ENCODE measurements around the gene KRTAP10-8. TPM values are rescaled to one million over a fixed set of nuclear protein-coding genes. Genes with fewer than 3 reads are reported as not detected.

KRTAP10-8 gene
- total RNA-seq, 4 donors from 2014 or later, result not detected

DNA sequence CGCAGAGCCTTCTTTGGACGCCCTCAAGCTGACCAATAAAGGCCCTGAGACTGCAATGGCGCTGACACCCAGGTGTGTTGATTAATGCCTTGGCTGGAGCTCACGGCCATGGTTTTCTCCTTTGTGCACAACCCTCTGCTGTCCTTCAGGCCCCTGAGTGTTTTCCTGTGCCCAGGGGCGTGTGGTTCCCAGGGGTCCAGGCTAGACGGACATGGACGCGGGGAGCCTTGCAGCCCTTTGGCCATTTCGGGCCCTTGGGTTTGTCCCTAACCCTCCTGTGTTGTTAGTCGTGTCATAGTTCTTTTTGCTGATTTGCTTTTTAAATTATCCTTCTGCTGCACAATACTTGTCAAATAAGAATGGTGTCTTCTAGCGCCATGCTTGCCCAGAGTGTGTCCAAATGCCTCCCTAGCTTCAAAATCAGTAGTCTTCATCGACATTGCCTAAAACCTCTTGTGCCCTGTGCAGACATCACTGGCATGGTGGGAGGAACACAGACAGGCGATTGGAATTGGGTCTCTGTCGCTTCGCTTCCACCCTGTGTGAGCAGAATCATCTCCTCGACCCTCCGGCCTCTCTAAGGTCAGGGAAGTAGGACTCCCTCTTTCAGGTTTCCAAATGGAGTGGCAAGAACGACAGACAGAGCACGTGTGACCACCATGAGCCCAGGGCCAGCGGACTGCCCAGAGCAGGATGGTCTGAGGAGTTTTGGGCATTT is 36.4 kb upstream of the KRTAP10-8 start:
- H3K4me1 ChIP-seq, result no peaks in the 10 kb centered on the region
- DNase-seq, result no peak
- in situ Hi-C loops (cut with MboI; ENCODE audit: low sequenced_read_pairs in 4 of 4), result no loop called here

DNA sequence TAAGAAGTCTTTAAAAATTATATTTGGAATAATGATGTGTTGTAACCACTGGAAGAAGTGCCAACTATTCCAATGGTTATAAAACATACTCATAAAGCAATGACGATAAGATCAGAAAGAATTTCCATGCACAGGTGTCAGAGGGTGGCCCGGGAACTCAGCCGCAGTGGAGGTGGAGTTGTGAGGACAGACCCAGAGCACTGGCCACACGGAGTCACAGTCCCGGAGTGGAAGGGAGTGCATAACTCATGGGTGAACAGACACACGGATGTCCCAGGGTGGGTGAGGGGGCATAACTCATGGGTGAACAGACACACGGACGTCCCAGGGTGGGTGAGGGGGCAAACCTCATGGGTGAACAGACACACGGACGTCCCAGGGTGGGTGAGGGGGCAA is 35.9 kb upstream of the KRTAP10-8 start:
- no peak overlapping the region for H3K4me3 ChIP-seq
- H3K27ac ChIP-seq, result no peak overlapping the region
- H3K36me3 ChIP-seq, result no peaks in the 10 kb centered on the region
- no peak for ATAC-seq
- no peak for DNase-seq
- H3K9me3 ChIP-seq, result peaks cover 0 to 1% (median 0%) of the 10 kb centered on the region in 3 donors
- in situ Hi-C loops (cut with MboI; ENCODE audit: low sequenced_read_pairs in 4 of 4), result no loop called here
- peaks cover 0 to 26% (median 2%) of the 10 kb centered on the region in 3 donors for H3K27me3 ChIP-seq
- TF ChIP-seq, protein P1, sequence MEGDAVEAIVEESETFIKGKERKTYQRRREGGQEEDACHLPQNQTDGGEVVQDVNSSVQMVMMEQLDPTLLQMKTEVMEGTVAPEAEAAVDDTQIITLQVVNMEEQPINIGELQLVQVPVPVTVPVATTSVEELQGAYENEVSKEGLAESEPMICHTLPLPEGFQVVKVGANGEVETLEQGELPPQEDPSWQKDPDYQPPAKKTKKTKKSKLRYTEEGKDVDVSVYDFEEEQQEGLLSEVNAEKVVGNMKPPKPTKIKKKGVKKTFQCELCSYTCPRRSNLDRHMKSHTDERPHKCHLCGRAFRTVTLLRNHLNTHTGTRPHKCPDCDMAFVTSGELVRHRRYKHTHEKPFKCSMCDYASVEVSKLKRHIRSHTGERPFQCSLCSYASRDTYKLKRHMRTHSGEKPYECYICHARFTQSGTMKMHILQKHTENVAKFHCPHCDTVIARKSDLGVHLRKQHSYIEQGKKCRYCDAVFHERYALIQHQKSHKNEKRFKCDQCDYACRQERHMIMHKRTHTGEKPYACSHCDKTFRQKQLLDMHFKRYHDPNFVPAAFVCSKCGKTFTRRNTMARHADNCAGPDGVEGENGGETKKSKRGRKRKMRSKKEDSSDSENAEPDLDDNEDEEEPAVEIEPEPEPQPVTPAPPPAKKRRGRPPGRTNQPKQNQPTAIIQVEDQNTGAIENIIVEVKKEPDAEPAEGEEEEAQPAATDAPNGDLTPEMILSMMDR (IDR thresholded peaks at IDR 0.05 in 4 of 5, conservative IDR thresholded peaks at IDR 0.05 in 1 of 5), result no peak
- TF ChIP-seq POLR2A (IDR thresholded peaks at IDR 0.05), result no peak
- H3K4me1 ChIP-seq, result no peaks in the 10 kb centered on the region
- intact Hi-C loops (cut with DNase I; ENCODE audit: low total_unique reads), result no loop called here

More for the DNA sequence above, 36.4 kb upstream of the KRTAP10-8 start:
- TF ChIP-seq POLR2A (IDR thresholded peaks at IDR 0.05), result no peak
- TF ChIP-seq, protein P1 (IDR thresholded peaks at IDR 0.05 in 4 of 5, conservative IDR thresholded peaks at IDR 0.05 in 1 of 5), result no peak
- H3K9me3 ChIP-seq, result no peaks in the 10 kb centered on the region
- intact Hi-C loops (cut with DNase I; ENCODE audit: low total_unique reads), result no loop called here
- H3K4me3 ChIP-seq, result no peak overlapping the region
- no peak overlapping the region for H3K27ac ChIP-seq
- H3K36me3 ChIP-seq, result no peaks in the 10 kb centered on the region
- no peak for ATAC-seq
- peaks cover 0 to 20% (median 2%) of the 10 kb centered on the region in 3 donors for H3K27me3 ChIP-seq

DNA sequence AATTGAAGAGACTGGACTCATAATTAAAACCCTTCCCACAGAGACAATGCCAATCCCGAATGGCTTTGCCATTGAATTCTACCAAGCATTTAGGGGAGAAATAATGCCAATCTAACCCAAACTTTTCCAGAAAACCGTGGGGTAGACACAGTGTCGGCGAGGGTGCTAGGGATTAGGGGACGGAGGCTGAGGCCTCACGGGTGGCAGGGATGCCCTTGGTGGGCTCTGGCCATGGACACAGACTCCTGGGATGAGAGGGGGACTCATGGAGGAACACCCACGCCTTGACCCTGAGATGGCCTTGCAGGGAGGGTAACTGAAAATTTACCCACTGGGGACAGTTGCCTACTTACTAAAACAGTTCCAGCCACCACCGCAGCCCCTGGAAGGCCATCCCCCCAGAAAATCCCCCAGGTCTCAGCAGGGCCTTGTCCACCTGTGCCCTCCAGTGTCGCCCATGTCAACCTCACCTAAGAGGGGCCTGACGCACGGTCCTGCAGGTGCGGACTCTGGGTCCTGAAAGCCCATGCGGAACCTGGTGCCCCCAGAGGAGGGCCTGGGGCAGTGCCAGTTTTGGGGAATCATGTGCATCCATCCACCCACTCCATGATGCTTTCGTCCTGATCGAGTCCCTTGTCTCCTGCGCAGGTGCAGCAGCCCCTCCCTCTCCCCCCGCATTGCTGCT is 33.4 kb upstream of the KRTAP10-8 start:
- Histone ChIP-seq H3K4me1 (no peaks in the 10 kb centered on the region), H3K27me3 (peaks cover 0 to 19% (median 5%) of the 10 kb centered on the region in 3 donors), H3K4me3 (no peak overlapping the region), H3K36me3 (no peaks in the 10 kb centered on the region), H3K9me3 (peaks cover 0 to 12% (median 0%) of the 10 kb centered on the region in 3 donors), H3K27ac (no peak overlapping the region)
- in situ Hi-C loops (cut with MboI; ENCODE audit: low sequenced_read_pairs in 4 of 4), result no loop called here
- DNase-seq, result no peak
- no peak for TF ChIP-seq POLR2A (IDR thresholded peaks at IDR 0.05)
- TF ChIP-seq, protein P1 (IDR thresholded peaks at IDR 0.05 in 4 of 5, conservative IDR thresholded peaks at IDR 0.05 in 1 of 5), result no peak
- no peak for ATAC-seq
- intact Hi-C loops (cut with DNase I; ENCODE audit: low total_unique reads), result no loop called here

DNA sequence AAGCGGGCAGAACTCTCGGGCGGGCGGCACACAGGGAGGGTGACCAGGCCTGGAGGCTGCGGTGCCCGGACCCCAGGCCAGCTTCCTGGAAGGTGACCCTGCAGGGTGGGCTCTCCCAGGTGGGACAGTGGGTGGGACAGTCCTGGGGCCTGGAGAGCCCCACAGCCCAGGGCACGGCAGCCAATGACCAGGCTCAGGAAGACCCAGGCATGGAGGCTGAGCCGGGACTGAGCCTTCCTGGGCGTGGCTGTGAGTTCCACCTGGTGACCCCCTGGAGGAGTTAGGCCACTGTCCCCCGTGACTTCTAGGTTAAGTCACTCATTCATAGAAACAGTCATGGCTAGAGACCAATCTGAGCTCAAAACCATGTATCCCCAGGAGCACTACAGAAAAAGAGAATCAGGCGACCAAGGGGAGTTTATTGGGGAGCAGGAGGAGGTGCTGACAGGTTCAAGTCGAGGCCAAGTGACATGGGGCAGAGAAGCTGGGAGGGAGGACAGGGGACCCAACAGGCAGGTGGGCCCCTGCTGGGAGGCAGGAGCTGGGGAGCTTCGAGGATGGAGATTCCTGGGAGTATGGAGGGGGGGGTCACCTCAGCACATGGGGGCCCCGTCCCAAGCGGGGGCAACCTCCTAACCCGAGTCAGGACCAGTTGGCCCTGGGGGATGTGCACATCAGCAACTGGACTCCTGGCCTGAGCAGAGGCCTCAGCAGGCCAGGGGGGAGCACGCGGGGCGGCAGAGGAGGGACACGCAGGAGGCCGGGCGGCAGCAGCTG is 32.6 kb upstream of the KRTAP10-8 start:
- DNase-seq (no peak), ATAC-seq (no peak)
- H3K9me3 ChIP-seq, result peaks cover 0 to 12% (median 0%) of the 10 kb centered on the region in 3 donors
- no peak overlapping the region for H3K27ac ChIP-seq
- in situ Hi-C loops (cut with MboI; ENCODE audit: low sequenced_read_pairs in 4 of 4), result no loop called here
- no peaks in the 10 kb centered on the region for H3K4me1 ChIP-seq
- no peak overlapping the region for H3K4me3 ChIP-seq
- H3K36me3 ChIP-seq, result no peaks in the 10 kb centered on the region
- H3K27me3 ChIP-seq, result peaks cover 0 to 19% (median 5%) of the 10 kb centered on the region in 3 donors
- intact Hi-C loops (cut with DNase I; ENCODE audit: low total_unique reads), result no loop called here
- no peak for TF ChIP-seq POLR2A (IDR thresholded peaks at IDR 0.05)
- TF ChIP-seq, protein P1 (IDR thresholded peaks at IDR 0.05 in 4 of 5, conservative IDR thresholded peaks at IDR 0.05 in 1 of 5), result no peak

All from gastrocnemius medialis (tissue), 4 donors.